Measurements from ENCODE around the gene CSE1L.

- no peak for TF ChIP-seq CTCF (IDR thresholded peaks at IDR 0.05)
- no peak for TF ChIP-seq ZFX (IDR thresholded peaks at IDR 0.05; ENCODE audit: borderline replicate concordance)
Observed at GRCh38 chr20:49001741-49002140, 44.4 kb upstream of the CSE1L start.
